ENCODE data around the gene ST8SIA4.

- no peak for TF ChIP-seq POLR2A (IDR thresholded peaks at IDR 0.05)
- no peak for TF ChIP-seq POLR2AphosphoS5 (IDR thresholded peaks at IDR 0.05)
Observed at GRCh38 chr5:100762995-100763394, 140.1 kb downstream of the ST8SIA4 start.
